H1 (cell line): ENCODE measurements around the gene EDN1. TPM values are rescaled to one million over a fixed set of nuclear protein-coding genes. Genes with fewer than 3 reads are reported as not detected.

Source experiments
- CTCF ChIP-seq, 3 experiments: IDR thresholded peaks; 1 replicate in 2 of 3; 2 replicates in 1 of 3; pipeline versions ENCODE4 v1.5.1 to v1.6.1; 2011; ENCODE audit warnings: low read length in 3 of 3, mild to moderate bottlenecking in 3 of 3, inconsistent platforms in 2 of 3, low read depth in 1 of 3, moderate library complexity in 1 of 3; ENCODE audit not compliant: insufficient read depth in 1 of 3; ENCODE audit errors: control extremely low read depth in 1 of 3
- MAFK ChIP-seq: IDR thresholded peaks from 2 replicates; pipeline ENCODE4 v1.6.1; 2012; ENCODE audit warnings: low read depth, mild to moderate bottlenecking, improper control_type of control experiment, low read length
- SIN3A ChIP-seq, 2 experiments: IDR thresholded peaks in 1 of 2; conservative IDR thresholded peaks in 1 of 2; 2 replicates each; pipeline ENCODE4 v1.6.1; 2011 to 2012; ENCODE audit warnings: low read length in 2 of 2, improper control_type of control experiment in 1 of 2, low read depth in 1 of 2, mild to moderate bottlenecking in 1 of 2
- SP4 ChIP-seq: IDR thresholded peaks from 2 replicates; pipeline ENCODE4 v1.6.1; 2012; ENCODE audit warnings: low read length, inconsistent platforms
- polyA plus RNA-seq, 7 experiments: library from polyadenylated mRNA; depleted of rRNA in 3 of 7; stranded (reverse) in 5 of 7; unstranded in 2 of 7; fragments of >200 nt in 5 of 7; fragments of 200-250 nt in 2 of 7; gene quantifications; 1 replicate in 5 of 7; 2 replicates in 1 of 7; 4 replicates in 1 of 7; pipeline versions ENCODE4 v1.2.1 to v1.2.3, GENCODE V29; 2011 to 2013; ENCODE audit warnings: missing spikeins in 2 of 7, mixed read lengths in 2 of 7
- total RNA-seq: library from RNA; stranded (reverse); fragmentation: NEBNext Ultra II Directional; extraction: Animal tissue kit (Norgen Biotek cat#: 25700); gene quantifications from 2 replicates; pipeline ENCODE4 v1.2.1, GENCODE V29; 2021

The EDN1 gene
- total and polyA plus RNA-seq, 2 of the 8 experiments (the other 6 are each of a cell fraction or from before 2014, with no cell fraction given), result 0.23 to 1.1 TPM

DNA sequence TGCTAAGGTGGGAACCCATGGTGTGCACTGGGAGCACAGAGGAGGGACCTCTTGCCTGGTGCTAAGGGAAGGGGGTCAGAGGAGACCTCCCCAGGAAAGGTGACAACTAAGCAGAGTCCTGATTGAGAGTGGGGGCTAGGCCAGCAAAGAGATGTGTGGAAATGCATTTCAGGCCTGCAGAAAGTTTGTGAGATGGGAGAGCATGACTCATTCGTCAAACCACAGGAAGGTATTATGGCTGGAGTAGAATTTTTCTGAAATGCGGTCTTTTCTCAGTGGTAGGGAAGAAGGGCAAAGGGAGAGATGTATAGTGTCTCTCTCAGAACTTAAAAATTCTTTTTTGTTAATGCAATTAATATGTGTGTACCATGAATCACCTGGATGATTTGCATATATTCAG is 23.6 kb upstream of the EDN1 start (continued):
- TF ChIP-seq CTCF (IDR thresholded peaks at IDR 0.05; ENCODE audit: control extremely low read depth in 1 of 3, insufficient read depth in 1 of 3, low read depth in 1 of 3, low read length in 3 of 3) (no peak), SIN3A (conservative IDR thresholded peaks at IDR 0.05 in 1 of 2, IDR thresholded peaks at IDR 0.05 in 1 of 2; ENCODE audit: low read depth in 1 of 2, low read length in 2 of 2) (no peak), SP4 (no peak), MAFK (no peak)
